Hindlimb muscle (tissue), 1 donor: ENCODE results near the gene CENPC. TPM values are rescaled to one million over a fixed set of nuclear protein-coding genes. Genes with fewer than 3 reads are reported as not detected.
"Not testable (repeated sequence)": the region's sequence is repeated elsewhere in the genome, so short reads cannot be mapped to it uniquely, and the experiment has no call there.

Experiments used
- DNase-seq: peaks from one replicate; pipeline ENCODE4 v3.0.0-alpha.2; 2013
- polyA plus RNA-seq: library from polyadenylated mRNA; unstranded; fragments of 120-200 nt; gene quantifications from one replicate; pipeline ENCODE4 v1.2.1, GENCODE V29; 2013; ENCODE audit not compliant: insufficient read length

CENPC gene
- polyA plus RNA-seq, 1 donor = 12.9 TPM

GRCh38 chr4:67465032-67465762 is 80.1 kb downstream of the CENPC start:
- no peak for DNase-seq

GRCh38 chr4:67460574-67460973 is 84.7 kb downstream of the CENPC start:
- DNase-seq = no peak

- no peak for DNase-seq
Measured at GRCh38 chr4:67459164-67459563, 86.1 kb downstream of the CENPC start.

GRCh38 chr4:67456577-67457196 is 88.6 kb downstream of the CENPC start:
- no peak for DNase-seq

DNA sequence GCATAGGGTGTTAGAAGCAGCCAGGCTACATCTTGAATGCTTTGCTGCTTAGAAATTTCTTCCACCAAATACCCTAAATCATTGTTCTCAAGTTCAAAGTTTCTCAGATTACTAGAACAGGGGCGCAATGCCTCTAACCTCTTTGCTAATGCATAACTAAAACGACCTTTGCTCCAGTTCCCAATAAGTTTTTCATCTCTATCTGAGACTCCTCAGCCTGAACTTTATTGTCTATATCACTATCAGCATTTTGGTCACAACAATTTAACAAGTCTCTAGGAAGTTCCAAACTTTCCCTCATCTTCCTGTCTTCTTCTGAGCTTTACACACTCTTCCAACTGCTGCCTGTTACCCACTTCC is 92.5 kb downstream of the CENPC start:
- DNase-seq = not testable (repeated sequence)

DNA sequence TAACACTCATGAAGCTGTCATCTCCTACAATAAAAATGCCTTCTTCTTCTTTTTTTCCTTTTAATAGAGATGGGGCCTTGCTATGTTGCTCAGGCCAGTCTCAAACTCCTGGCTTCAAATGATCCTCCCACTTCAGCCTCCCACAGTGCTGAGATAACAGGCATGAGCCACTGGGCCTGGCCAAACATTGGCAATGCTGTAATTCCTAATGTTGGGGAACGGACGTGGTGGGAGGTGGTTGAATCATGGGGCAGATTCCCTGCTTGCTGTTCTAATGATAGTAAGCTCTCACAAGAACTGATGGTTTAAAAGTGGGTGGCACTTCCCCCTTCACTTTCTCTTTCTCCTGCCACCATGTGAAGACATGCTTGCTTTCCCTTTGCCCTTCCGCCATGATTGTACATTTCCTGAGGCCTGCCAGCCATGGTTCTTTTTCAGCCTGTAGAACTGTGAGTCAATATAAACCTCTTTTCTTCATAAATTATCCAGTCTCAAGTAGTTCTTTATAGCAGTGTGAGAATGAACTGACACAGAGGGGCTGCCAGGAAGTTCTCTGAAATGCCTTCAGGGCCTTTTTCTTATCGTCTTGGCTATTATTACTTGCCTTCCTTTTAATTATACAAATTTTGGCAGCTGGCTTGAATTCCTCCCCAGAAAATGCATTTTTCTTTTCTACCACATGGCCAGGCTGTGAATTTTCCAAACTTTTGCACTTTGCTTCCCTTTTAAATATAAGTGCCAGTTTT is 93.0 kb downstream of the CENPC start:
- DNase-seq = no peak

DNA sequence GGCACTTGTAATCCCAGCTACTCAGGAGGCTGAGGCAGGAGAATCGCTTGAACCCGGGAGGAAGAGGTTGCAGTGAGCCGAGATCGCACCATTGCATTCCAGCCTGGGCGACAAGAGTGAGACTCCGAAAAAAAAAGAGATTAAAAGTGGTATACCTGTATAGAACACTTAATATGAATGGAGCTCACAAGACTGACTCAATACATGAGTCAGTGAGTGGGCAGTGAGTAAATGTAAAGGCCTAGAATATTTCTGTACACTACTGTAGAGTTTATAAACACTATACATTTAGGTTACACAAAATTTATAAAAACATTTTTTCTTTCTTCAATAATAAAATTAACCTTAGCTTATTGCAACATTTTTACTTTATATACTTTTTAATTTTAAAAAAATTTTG is 93.8 kb downstream of the CENPC start:
- DNase-seq = no peak

- no peak for DNase-seq
Measured at GRCh38 chr4:67448621-67449020, 96.7 kb downstream of the CENPC start.

GRCh38 chr4:67447873-67448272 is 97.4 kb downstream of the CENPC start:
- no peak for DNase-seq

DNA sequence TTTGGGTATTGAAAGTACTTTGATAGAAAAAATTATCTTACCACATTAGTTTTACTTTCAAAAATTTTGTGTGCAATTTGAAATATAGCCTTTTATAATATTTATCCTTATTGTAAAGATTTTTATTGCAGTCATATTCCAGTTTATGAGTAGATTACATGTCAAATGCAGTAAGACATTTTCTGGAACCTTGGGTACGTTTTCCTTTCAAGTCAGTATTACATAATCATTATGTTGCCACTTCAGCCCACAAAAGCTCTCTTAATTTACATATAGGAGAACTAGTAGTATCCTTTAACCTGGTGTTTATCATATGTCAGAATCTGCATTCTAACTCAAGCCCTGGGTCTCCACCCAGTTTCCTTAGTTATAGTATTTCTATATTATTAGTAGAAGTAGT is 98.5 kb downstream of the CENPC start:
- DNase-seq = no peak

GRCh38 chr4:67445881-67446280 is 99.4 kb downstream of the CENPC start:
- DNase-seq = not testable (repeated sequence)

DNA sequence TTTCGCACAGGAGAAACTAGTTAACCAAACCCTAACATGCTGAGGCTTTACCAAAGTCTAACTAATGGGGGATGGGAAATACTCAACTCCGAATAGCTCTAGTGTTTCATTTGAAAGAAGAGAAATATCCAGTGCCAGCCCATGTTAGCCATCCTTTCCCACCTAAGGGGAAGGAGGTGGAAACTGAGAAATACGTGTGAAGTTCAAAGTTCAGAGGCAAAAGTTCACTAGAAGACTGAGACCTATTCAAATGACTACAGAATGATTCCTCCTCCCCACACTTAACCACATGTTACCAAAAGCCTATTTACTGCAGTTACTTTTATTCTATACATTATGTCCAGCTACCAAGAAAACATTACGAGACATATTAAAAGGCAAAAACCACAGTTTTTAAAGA is 106.3 kb downstream of the CENPC start:
- no peak for DNase-seq

- DNase-seq = no peak
Measured at GRCh38 chr4:67437974-67438713, 107.2 kb downstream of the CENPC start.

DNA sequence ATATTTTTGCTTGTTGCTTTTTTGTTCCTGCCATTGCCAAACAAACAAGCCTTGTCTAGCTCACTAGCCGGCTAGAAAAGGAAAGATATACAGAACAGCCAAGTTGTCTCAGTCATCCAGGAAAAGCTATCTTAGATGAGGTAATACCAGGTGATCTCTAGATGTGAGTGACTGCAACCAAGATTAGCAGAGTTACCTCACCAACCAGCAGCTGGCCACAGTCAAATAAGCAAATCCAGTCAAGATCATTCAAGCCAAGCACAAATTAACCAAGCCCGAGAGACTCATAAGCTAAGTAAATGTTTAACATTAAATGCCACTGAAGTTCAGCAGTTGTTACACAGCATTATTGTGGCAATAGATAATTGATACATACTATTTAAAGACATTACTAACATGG is 108.6 kb downstream of the CENPC start:
- no peak for DNase-seq

DNA sequence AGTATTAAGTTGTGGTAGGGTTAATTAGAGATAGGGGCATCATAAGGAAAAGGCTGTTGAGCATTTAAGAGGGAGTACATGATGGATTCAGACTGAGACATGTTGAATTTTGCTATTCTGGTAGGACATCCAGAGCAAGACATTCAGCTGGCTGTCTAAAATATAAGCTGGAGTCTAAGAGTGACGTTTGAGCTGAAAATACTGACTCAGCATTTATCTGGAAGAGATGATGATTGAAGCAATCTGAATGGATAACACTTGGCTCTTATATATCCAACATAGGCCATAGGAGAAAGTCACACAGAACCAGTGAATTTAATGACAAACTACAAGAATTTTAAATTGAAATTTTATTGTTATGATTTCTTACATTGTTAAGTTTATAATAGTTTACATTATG is 114.3 kb downstream of the CENPC start:
- DNase-seq = no peak

GRCh38 chr4:67428819-67429218 is 116.5 kb downstream of the CENPC start:
- no peak for DNase-seq

Other genes starting within 250 kb of the CENPC start
- 0.22 TPM for gene STAP1, start 13.2 kb upstream of the CENPC start, polyA plus RNA-seq
- gene UBA6, start 155.7 kb upstream of the CENPC start, polyA plus RNA-seq = 40.9 TPM
- 0.50 TPM for gene GNRHR, start 208.9 kb upstream of the CENPC start, polyA plus RNA-seq